GM12872 (cell line): ENCODE results near the gene TLR9.

ENCODE experiments used
- CTCF ChIP-seq: IDR thresholded peaks from 3 replicates; pipeline ENCODE4 v1.5.1; 2011; ENCODE audit warnings: low read depth, mild to moderate bottlenecking, low read length, moderate library complexity; ENCODE audit not compliant: insufficient read depth

The TLR9 gene

GRCh38 chr3:52191663-52192062 lies 33.8 kb downstream of the TLR9 start:
- no peak for TF ChIP-seq CTCF

- TF ChIP-seq CTCF, result no peak
Measured at GRCh38 chr3:52190294-52191074, 35.0 kb downstream of the TLR9 start.

GRCh38 chr3:52188556-52188955 lies 36.9 kb downstream of the TLR9 start:
- TF ChIP-seq CTCF, result no peak

- no peak for TF ChIP-seq CTCF
Measured at GRCh38 chr3:52186729-52187128, 38.7 kb downstream of the TLR9 start.

GRCh38 chr3:52185837-52186236 lies 39.6 kb downstream of the TLR9 start:
- TF ChIP-seq CTCF, result no peak

GRCh38 chr3:52185311-52185710 lies 40.1 kb downstream of the TLR9 start:
- TF ChIP-seq CTCF, result no peak

GRCh38 chr3:52184690-52185089 lies 40.8 kb downstream of the TLR9 start:
- no peak for TF ChIP-seq CTCF
